HG02610 (cell line): ENCODE data around the gene FGGY.
"Not testable (repeated sequence)": the region's sequence is repeated elsewhere in the genome, so short reads cannot be mapped to it uniquely, and the experiment has no call there.

Experiments used
- ATAC-seq: cut with Tn5 transposase; IDR thresholded peaks from one replicate; pipeline ENCODE4 v1.9.1; 2021; ENCODE audit warnings: mild to moderate bottlenecking, moderate library complexity; ENCODE audit not compliant: unreplicated experiment

FGGY gene

DNA sequence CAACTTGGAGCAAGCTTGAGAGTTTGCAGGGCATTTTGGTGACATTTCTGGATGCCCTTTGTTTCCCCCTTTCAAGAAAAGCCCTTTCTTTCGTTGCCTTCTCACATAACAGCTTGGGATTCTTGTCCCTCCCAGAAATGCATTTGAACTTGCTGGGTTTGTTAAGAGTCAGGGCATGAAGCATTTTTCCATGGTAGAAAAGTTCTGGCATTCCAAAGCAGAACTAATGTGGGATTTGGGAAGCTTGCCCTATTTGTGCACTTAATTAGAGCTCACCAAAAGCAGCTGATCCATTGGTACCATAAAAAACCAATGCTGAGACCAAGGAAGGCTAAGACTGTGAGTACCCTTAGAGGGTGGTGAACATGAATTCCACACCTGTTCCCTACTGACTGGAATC lies 418.1 kb downstream of the FGGY start:
- no peak for ATAC-seq

DNA sequence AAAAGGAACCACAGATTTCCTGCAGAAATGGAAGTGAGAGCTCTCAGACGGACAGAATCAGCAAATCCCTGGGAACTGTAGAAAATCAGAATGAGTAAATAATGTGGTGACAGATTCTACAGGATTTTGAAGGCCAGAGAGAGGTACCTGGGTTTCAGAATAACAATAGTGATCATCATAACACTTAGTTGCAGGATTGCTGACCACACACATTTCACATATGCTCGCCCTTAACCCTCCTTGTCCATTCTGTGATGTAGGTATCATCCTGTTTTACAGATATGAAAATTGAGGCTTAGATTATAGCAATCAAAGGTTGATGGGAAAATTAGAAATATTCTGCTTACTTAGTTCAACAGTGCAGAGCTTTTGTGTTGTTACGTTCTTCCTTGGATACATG lies 419.9 kb downstream of the FGGY start:
- ATAC-seq = no peak

DNA sequence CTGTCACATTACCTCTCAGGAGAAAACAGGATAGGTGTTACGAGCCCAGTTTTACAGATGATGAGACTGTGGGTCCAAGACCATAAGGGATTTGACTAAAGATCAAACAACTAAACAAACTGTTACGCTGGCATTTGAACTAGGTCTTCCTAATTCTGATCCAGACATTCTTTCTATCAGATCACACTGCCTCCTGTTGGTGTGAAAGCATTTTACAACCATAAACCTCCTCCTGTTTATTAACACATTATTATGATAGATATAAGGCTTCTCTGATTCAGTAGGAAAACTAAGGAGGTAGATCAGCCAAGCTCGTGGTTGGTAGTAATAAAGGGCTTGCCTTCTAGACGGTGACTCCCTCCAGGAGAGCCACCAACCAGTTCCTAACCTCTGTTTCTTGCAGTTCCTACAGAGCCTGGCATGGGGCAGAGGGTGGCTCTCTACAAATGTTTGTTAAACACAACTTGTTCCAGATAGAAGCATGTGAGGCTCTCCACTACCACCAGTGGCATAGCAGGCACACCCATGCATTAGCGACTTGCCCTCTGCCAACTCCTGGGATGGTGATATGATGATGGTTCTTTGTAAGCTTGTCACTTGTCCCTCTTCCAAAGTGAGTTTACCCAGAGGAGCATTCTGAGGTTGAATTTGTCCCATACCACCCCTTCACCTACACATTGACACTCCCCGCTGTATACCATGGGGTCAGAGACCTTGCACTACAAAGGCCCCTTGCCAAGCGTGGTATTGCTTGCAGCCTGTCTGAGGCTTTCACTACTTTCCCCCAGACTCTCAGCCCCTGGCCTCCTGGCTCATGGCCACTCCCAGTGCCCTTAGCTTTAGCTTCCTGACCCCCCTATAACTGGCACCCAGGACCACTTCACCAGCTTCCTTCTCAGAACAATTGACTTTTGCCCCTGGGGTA lies 421.4 kb downstream of the FGGY start:
- no peak for ATAC-seq

DNA sequence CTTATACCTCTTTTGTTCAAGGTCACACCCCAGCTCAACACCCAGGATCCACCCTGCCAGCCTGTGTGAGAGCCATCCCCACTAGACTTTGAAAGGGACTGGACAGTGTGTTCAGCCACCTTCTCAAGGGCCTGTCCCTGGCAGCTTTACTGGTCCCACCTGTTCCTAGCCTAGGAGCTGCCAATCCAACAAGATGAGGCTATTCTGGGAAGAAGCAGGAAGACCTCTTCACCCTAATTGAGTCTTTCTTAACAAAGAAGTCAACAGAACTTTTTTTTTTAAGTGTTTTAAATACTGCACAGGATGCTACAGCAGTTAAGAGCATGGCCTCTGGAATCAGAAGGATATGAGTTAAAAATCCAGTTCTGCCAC lies 422.1 kb downstream of the FGGY start:
- no peak for ATAC-seq

DNA sequence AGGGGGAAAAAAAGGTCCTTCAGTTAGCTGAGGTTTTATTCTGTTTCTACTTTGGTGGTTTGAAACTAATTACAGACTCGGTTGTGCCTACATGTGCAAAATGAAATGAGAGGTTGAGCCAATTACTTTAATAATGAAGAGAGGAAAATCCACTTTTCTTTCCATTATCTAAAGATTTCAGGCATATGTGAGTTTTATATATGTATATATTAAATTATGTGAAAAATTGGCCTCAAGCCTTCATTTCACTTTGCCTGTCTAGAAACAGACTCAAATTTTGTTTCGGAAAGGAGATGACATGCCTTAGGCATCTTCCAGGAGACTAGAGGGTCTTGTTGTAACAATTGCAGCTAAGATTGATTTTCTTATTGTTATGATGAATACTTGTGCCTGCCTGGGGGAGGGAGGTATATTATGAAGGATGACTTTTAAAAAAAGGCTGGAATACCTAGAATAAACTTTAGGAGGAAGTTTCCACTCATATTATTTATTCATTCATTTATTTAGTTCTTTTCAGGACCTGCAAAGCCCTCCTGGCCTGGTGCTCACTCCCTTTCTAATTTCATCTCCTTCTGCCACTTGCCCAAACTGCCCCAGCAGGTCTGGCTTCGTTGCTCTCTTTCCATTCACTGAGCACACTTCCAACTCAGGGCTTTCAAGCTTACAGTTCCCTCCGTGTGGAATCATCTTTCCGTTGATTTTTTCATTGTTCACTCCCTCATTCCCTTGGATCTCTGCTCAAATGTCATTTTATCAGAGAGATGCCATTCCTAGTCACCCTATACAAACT lies 423.6 kb downstream of the FGGY start:
- ATAC-seq = no peak

DNA sequence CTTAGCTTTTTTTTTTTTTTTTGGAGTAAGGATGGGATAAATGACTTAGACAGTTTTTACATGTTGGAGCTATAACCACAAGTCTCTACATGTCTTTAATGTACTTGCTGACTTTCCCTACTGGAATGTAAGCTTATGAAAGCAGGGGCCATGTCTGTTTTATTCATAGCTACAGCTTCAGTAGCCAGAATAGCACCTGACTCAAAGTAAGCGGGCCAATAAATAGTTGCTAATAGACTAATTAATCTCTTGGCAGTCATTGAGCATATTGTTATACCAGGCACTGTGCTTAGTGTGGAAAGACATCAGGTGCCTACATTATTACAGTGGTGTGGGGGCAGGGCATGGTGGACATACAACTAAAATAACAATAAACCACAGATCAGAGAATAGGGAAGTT lies 433.4 kb downstream of the FGGY start:
- no peak for ATAC-seq

DNA sequence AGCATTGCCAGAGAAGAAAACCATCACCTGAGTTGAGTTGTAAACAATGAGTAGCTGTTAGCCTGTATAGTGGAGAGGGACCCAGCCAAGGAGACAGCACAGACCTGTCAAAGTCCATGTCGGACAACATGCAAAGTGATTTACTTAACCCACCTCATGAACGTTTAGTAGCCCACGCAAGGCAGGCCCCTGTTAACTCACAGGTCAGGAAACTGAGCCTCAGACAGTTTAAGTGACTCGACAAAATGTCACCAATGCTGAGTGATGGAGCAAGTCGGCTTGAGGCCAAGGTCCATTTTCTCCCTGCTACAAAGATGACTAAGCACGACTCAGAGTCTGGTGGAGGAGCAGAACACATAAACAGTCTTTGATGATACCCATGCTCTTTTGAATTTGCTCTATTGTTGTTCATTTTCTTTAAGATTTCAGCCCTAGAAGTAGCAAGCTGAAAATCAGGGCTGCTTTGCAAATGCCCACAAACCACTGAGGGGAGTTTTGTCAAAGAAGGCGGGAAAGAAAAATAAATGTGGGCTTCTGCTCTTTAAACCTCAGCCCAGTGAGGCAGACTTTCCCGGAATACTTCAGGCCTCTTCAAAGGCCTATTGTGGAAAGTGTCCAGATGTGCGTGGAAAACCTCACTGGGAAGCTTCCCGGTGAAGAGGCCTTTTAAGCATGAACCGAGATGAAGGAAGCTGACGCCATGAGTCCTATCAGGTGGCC lies 434.0 kb downstream of the FGGY start:
- peak; percentile 60 for ATAC-seq

DNA sequence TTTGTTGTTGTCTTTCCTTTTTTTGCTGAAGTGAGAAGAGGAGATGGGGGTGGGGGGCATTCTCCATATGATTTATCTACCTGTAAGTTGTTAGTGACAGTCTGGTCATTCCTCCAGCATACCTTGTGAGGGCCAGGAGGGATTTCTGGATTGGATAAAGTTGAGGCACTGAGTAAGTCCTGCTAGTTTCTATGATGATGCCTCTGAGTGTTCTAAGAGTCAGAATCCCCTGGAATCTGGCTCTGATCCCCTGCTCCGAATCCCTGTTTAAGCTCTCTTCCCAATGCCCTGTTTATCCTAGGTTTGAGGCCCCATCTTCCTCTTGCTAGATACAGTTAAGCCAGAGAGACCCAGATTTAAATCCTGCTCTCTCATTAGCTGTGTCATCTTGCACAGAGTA lies 434.7 kb downstream of the FGGY start:
- no peak for ATAC-seq

DNA sequence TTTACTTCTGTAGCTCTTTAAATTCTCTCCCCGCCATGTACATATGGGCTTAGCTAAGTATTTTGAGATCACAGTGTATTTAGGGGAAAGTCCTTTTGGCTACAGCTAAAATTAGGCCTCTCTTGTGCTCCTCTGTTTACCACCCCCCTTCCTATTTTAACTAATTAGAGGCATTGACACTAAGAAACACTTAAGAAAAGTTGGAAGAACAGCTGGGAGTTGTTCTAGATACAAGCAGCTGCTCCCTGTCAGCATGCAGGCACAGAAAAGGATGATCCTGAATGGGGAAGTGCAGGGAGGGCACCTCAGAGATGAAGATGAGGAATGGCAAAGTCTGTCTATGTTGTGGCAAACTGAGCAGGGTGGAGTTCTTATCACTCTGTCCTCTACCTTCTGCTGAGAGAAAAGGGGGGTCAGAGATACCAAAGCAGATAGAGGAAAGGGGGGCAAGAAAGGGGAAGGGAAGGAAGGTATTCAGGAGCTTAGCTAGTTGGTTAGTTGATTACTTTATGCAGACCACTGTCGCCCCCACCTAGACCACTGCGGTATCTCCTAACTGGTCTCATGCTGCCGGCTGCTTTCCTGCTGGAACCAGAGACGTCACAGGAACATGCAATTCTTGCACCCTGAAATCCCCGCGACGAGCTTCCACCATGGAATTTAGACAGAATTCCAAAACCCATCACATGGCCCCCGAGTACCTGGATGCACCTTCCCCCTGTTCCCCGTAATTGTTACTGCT lies 435.5 kb downstream of the FGGY start:
- no peak for ATAC-seq

DNA sequence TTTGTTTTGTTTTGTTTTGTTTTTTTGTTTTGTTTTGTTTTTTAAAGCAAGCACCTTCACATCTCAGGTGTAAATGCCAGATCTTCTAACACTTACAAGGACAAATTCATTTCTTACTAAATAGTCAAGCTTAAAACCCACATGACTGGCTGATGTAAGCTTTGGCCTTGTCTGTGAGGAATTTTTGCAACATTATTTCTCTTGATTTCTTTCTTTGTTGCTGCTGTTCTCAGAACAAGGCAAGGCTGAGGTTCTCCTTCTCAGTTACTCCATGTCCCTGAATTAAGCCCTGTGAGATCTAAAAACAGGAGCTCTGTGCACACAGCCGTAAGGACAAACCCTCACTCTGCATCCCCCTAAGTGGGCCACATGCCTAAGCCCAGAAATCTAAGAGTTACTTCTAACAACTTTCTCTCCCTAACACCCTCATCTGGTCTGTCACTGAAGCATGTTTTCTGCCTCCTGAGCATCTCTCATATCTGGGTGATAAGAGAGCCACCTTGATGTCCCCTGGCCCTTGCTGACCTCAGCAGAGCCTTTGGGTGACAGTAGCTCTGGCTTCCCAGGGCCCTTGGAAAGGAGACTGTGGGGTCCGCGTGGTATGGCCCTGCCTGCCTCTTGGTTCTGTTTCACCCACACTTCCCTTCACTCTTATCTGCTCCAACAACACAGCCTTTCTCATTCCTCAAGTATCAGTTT lies 436.7 kb downstream of the FGGY start:
- ATAC-seq = no peak

DNA sequence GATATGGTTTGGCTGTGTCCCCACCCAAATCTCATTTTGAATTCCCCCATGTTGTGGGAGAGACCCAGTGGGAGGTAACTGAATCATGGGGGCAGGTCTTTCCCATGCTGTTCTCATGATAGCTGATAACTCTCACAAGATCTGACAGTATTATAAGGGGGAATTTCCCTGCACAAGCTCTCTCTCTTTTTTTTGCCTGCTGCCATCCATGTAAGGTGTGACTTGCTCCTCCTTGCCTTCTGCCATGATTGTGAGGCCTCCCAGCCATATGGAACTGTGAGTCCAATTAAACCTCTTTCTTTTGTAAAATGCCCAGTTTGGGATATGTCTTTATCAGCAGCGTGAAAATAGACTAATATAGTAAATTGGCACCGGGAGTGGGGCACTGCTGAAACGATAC lies 439.0 kb downstream of the FGGY start:
- ATAC-seq = not testable (repeated sequence)

DNA sequence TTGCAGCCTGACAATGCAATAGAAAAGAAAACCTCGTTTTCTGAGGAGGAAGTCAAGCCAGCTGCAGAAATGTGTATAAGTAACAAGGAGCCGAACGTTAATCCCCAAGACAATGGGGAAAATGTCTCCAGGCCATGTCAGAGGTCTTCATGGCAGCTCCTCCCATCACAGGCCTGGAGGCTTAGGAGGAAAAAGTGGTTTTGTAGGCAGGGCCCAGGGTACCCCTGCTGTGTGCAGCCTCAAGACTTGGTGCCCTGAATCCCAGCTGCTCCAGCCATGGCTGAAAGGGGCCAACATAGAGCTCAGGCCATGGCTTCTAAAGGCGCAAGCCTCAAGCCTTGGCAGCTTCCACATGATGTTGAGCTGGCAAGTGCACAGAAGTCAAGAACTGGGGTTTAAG lies 439.9 kb downstream of the FGGY start:
- ATAC-seq = no peak

DNA sequence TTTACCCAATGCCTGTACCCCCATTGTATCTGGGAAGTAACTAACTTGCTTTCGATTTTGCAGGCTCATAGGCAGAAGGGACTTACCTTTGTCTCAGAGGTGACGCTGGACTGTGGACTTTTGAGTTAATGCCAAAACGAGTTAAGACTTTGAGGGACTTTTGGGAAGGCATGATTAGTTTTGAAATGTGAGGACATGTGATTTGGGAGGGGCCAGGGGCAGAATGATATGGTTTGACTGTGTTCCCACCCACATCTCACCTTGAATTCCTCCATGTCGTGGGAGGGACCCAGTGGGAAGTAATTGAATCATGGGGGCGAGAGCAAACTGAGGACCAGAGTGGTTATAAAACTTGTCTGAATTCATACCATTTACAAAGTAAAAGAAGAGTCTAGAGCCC lies 440.7 kb downstream of the FGGY start:
- no peak for ATAC-seq

DNA sequence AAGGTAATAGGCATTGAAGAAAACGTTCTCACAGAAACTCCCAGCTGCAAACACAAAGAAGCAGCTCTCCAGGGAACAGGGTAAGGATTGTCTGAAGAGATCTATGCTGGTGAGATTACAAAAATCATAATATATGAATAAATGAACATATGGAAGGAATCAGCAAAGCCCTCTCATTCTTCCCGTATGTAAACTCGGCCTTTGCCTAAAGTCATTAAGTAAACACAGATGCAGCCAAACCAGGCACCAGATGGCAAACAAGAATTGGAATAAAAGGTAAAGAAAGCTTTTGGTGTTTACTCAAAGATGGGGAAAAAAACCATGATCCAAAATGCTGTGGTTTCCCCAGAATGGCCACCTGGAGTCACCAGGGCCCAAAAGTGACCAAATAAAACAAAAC lies 441.3 kb downstream of the FGGY start:
- ATAC-seq = no peak

DNA sequence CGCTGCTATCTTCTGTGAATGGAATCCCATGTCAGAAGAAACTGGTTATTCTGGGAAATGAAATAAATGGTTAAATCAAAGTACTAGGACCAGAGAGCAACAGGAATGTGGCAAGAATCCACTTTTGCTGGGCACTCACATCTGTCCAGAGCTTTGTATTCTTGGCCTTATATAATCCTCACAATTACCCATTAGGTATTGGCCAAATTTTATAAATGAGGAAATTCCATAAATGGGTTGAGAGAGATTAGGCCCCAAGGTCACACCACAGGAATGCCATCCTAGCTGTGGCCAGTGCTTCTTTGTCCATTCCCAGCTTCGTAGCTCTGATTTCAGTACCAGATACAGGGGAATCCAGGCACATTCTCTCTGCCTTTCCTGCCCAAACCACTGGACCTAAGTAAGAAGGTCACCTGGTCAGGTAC lies 441.7 kb downstream of the FGGY start:
- no peak for ATAC-seq

DNA sequence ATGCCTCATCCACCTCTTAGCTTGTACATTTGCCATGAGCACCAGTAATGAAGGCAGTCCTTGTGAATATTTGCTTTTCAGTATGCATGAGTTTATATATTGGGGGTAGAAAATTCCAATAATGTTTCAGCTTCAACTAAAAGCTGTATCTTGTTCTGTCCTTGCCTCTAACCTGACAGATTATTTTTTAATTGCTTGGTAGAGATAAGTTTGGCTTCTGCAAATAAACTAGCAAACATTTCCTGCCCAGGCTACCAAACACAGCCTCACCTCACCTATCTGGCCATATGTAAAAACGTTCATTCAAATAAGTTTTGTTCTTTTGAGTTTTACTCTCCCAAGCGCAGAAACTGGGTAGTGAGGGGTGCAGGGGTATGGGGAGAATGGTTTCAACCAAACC lies 442.2 kb downstream of the FGGY start:
- no peak for ATAC-seq

DNA sequence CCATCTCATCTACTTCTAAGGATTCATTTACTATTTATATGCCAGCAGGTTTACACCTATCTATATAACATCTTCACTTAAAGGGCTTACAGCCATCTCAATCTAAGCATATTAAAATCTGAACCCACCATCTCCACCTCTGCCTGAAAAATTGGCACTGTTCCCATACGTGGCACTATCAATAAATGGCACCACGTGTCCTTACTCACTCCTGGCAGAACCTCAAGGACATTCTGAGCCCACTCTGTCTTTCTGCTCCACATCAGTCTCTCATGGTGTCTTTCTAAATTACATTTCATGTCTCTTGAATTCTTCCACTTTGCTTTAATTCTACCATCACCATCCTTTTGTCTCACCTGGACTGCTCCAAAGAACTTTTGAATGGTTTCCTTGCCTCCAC lies 445.6 kb downstream of the FGGY start:
- no peak for ATAC-seq

DNA sequence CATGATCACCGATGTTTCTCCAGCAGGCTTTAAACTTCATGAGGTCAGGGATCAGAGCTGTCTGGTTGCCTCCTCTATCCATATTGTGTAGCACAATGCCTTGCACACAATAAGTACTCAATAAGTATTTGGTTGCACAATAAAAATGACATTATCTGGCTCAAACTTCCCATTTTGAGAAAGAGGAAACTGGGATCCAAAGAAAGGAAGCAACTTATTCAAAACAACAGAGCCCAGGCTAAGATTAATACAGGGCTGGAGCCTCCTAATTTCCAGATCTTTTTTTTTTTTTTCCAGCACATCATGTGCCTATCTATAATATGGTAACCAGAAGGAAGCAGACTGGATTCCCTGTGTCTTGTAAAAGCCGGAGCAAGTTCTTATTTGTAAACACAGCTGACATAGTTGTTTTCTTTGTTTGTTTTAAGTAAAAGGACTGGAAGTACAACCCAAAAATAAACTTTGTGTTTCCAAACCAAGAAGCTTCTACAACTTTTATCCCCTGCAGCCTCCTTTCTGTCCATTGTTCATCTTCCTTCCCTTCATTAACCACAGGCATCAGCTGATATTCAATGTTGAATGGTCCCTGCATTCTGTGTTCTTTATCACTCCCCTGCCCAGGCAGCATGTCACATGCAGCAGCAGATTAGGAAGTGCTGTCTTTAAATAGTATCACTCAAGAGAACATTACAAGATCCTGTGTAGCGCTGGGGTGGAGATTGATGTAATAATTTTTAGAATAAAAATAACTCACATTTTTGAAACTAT lies 446.6 kb downstream of the FGGY start:
- no peak for ATAC-seq

DNA sequence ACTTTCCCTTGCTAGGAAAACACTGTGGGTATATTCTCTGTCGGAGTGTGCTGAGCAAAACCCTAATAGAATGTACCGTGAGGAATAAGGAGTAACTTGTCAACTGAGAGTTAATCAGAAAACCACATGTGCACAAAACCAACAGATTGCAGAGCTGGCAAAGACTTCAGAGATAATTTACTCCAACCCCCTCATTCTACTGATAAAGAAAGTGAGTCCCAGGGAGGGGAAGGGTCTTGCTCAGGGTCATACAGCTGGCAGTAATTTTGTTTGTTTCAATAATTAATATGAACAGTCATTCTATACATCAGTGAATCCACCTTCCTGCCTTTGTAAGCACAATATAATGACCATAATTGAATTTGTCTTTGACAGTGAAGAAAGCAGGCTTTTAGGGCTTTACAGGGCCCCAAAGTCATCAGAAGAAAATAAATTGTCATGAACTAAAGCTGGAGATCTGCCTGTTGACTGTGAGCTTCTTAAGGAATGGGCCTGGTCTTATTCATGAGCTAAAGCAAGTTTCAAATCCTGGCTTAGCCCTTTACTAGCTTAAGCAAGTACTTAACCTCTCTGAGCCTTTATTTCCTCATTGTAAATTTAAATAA lies 450.6 kb downstream of the FGGY start:
- no peak for ATAC-seq
